ENCODE measurements around the gene ZNF593. TPM values are rescaled to one million over a fixed set of nuclear protein-coding genes. Genes with fewer than 3 reads are reported as not detected.

ZNF593 gene
- total RNA-seq = 10 to 100 TPM in 3 of 4 donors, 1 to 10 TPM in 1; 7.9 to 27.1 (median 16.3) TPM

DNA sequence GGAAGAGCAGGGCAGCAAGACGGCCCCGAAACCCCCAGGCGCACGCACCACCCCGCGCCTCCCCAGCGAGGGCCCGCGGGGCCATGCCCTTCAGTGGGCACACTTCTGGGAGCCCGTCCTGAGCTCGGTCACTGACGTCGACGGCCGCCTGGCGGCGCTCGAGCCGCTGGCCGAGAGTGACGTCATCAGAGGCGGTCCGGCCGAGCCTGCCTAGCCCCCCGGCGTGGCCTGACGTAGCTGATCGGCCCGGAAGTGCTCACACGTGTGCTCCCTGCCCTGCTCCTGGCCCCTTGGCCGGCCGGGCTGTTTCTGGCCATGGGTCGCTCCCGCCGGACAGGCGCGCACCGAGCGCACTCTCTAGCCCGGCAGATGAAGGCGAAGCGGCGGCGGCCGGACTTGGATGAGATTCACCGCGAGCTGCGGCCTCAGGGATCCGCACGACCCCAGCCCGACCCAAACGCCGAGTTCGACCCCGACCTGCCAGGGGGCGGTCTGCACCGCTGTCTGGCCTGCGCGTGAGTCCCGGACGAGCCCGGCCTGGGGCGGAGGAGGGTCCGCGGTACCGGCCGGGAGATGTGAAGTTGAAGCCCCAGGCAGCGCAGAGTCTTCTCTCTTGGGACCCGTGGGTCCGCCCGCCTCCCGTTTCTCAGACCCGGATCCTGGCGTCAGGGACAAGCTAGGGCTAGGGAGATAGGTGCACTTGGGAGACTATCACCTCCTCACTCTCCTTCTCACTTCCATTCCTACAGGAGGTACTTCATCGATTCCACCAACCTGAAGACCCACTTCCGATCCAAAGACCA is at the start of gene ZNF593:
TSS of gene ZNF593 (plus strand) at position 240 of the 803 bp plus-strand sequence. CDS start at position 316, 76 bp downstream.
- no peaks in the 10 kb centered on the region for H3K36me3 ChIP-seq
- peak within 1 kb of the TSS; percentile 63 to 85 for H3K27ac ChIP-seq
- peak within 1 kb of the TSS; percentile 64 to 79 for H3K4me3 ChIP-seq
- no peaks in the 10 kb centered on the region for H3K9me3 ChIP-seq
- DNase-seq = peak; percentile 90 to 91
- TF ChIP-seq, protein P1, sequence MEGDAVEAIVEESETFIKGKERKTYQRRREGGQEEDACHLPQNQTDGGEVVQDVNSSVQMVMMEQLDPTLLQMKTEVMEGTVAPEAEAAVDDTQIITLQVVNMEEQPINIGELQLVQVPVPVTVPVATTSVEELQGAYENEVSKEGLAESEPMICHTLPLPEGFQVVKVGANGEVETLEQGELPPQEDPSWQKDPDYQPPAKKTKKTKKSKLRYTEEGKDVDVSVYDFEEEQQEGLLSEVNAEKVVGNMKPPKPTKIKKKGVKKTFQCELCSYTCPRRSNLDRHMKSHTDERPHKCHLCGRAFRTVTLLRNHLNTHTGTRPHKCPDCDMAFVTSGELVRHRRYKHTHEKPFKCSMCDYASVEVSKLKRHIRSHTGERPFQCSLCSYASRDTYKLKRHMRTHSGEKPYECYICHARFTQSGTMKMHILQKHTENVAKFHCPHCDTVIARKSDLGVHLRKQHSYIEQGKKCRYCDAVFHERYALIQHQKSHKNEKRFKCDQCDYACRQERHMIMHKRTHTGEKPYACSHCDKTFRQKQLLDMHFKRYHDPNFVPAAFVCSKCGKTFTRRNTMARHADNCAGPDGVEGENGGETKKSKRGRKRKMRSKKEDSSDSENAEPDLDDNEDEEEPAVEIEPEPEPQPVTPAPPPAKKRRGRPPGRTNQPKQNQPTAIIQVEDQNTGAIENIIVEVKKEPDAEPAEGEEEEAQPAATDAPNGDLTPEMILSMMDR (IDR thresholded peaks at IDR 0.05) = peak; percentile 83 to 98 (median 96)
- TF ChIP-seq POLR2A (IDR thresholded peaks at IDR 0.05) = peak; percentile 19 to 72
- peaks cover 0 to 5% of the 10 kb centered on the region in 2 donors for H3K4me1 ChIP-seq
- H3K27me3 ChIP-seq = no peaks in the 10 kb centered on the region
- intact Hi-C loops (cut with DNase I; ENCODE audit: low total_unique reads) = no loop called here

DNA sequence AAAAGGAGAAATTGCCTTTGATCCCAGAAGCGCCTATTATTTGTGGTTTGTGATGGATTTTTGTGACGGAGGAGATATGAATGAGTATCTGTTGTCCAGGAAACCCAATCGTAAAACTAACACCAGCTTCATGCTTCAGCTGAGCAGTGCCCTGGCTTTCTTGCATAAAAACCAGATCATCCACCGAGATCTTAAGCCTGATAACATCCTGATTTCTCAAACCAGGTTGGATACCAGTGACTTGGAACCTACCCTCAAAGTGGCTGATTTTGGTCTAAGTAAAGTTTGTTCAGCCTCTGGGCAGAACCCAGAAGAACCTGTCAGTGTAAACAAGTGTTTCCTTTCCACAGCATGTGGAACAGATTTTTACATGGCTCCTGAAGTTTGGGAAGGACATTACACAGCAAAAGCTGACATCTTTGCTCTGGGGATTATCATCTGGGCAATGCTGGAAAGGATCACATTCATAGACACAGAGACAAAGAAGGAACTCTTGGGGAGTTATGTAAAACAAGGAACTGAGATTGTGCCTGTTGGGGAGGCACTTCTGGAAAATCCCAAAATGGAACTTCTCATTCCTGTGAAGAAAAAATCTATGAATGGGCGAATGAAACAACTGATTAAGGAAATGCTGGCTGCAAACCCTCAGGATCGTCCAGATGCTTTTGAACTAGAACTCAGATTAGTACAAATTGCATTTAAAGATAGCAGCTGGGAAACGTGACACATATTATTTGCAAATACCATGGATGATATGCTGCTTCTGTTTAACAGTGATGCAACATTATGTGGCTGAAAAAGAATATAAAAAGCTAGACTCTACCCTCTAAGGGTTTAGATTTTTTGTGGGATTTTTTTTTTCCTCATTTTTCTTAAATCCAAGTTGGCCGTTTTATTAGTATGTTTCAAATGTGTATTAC is 47.6 kb upstream of the ZNF593 start:
- intact Hi-C loops (cut with DNase I; ENCODE audit: low total_unique reads) = no loop called here
- Histone ChIP-seq H3K27me3 (no peaks in the 10 kb centered on the region), H3K36me3 (no peaks in the 10 kb centered on the region), H3K27ac (no peak overlapping the region), H3K4me3 (no peak overlapping the region), H3K4me1 (no peaks in the 10 kb centered on the region), H3K9me3 (no peaks in the 10 kb centered on the region)
- DNase-seq = no peak
- no peak for TF ChIP-seq POLR2A (IDR thresholded peaks at IDR 0.05)
- TF ChIP-seq, protein P1 (IDR thresholded peaks at IDR 0.05) = no peak

DNA sequence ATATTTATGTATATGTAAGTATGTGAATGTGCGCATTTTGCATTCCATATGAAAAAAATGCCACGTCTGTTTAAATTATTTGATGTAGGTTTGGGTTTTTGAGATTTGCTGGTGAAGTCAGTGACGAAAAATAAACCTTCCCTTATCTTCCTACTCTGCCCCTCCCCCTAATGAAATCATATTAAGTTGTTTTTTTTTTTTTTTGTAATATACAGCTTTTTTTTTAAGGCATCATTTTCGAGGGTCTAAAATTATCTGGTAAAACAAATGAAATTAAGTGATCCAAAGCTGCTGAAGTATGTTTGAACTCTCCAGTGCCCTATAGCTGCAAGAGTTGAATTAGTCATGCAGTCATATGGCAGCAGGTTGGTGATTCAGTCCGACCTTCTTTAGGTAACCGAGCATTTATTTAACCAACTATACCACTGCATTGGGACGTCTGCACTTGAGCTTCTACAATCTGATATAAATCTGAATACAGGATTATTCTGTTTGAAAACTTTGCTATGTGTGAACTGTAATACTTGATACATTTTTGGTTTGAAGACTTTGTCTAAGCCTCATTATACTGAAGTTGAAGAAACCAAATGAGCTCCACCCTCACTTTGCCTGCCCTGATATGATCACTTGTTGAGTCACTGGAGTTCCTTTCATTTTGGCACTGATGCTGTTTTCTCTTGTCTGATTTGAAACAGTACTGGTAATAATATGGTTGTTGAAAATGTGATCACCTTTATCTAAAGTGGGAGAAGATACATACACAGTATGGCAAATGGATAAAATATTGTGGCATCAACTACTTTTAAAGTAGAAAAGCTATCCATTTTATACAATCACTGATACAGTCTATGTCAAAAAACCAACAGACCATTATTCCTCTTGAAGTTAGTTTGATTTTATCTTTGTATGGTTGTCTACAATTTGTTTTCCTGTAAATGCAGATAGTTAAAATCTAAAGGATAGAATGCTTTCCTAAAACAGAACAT is 46.4 kb upstream of the ZNF593 start:
- Histone ChIP-seq H3K4me3 (no peak overlapping the region), H3K27me3 (no peaks in the 10 kb centered on the region), H3K36me3 (no peaks in the 10 kb centered on the region), H3K27ac (peak overlapping the region in 1 of 2 donors; percentile 3), H3K9me3 (no peaks in the 10 kb centered on the region), H3K4me1 (no peaks in the 10 kb centered on the region)
- intact Hi-C loops (cut with DNase I; ENCODE audit: low total_unique reads) = no loop called here
- DNase-seq = no peak
- no peak for TF ChIP-seq POLR2A (IDR thresholded peaks at IDR 0.05)
- TF ChIP-seq, protein P1 (IDR thresholded peaks at IDR 0.05) = no peak

DNA sequence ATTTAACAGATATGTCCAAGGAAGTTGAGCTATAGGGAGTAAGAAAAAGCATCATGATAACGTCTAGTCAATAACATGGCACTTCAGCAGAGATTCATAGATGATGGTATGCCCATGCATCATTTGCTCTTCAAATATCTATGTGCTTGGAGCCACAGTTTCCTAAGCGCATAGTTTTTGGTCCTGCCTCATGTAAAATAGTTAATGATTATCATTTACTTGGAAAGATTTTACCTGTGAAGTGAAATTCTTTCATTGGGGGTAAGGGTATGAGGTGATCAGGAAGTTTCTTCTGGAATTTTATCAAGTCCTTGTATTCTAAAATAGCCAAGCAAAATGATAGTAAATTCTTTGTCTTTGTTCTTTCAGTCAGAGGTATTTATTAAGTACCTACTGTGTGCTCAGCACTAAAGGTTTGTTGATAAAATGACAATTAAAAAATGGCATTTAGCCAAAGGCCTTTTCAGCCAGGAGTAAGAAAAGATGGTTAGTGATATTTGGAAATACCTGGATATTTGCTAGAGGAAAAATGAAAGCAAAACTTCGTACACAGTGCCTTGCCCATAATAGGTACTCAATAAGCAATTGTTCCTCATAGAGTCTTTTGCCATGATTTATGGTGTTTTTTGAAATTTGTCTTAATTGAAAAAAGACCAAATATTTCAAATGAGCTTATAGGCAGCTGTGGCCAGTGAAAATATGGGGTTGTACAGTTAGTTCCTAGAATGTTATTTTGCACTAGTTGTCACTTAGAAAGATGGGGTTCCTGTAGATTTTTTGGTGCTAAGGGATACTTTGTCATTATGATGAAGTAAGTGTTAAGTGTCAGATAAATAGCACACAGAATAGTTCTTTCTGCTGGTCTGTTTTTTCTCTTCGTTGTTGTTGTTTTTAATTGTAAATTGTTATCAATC is 45.0 kb upstream of the ZNF593 start:
- no peaks in the 10 kb centered on the region for H3K4me1 ChIP-seq
- TF ChIP-seq, protein P1 (IDR thresholded peaks at IDR 0.05) = no peak
- no peak for TF ChIP-seq POLR2A (IDR thresholded peaks at IDR 0.05)
- no peak for DNase-seq
- intact Hi-C loops (cut with DNase I; ENCODE audit: low total_unique reads) = no loop called here
- no peak overlapping the region for H3K27ac ChIP-seq
- no peaks in the 10 kb centered on the region for H3K9me3 ChIP-seq
- no peaks in the 10 kb centered on the region for H3K27me3 ChIP-seq
- no peak overlapping the region for H3K4me3 ChIP-seq
- no peaks in the 10 kb centered on the region for H3K36me3 ChIP-seq

Data from uterus (tissue), 4 donors.